ENCODE measurements around the gene GABBR2.

Gene GABBR2

GRCh38 chr9:98329281-98329680, 379.5 kb downstream of the GABBR2 start:
- Histone ChIP-seq H3K27me3 (replicated peaks; ENCODE audit: control insufficient read depth, insufficient read depth, low read length, poor library complexity, severe bottlenecking) (peaks cover 6% of the 10 kb centered on the region), H3K4me1 (ENCODE audit: control insufficient read depth, insufficient read depth, low read length, poor library complexity, severe bottlenecking) (no peaks in the 10 kb centered on the region), H3K9me3 (ENCODE audit: control insufficient read depth, low read length) (no peaks in the 10 kb centered on the region), H3K36me3 (ENCODE audit: control insufficient read depth, insufficient read depth, low read length) (no peaks in the 10 kb centered on the region), H3K27ac (ENCODE audit: insufficient read depth, low read length, poor library complexity, severe bottlenecking) (no peak overlapping the region), H3K4me3 (ENCODE audit: insufficient read depth, low read depth, low read length, poor library complexity, severe bottlenecking) (no peak overlapping the region)
- no peak for DNase-seq

GRCh38 chr9:98328770-98329169, 380.0 kb downstream of the GABBR2 start:
- Histone ChIP-seq H3K4me3 (ENCODE audit: insufficient read depth, low read depth, low read length, poor library complexity, severe bottlenecking) (no peak overlapping the region), H3K36me3 (ENCODE audit: control insufficient read depth, insufficient read depth, low read length) (no peaks in the 10 kb centered on the region), H3K27ac (ENCODE audit: insufficient read depth, low read length, poor library complexity, severe bottlenecking) (no peak overlapping the region), H3K9me3 (ENCODE audit: control insufficient read depth, low read length) (no peaks in the 10 kb centered on the region), H3K4me1 (ENCODE audit: control insufficient read depth, insufficient read depth, low read length, poor library complexity, severe bottlenecking) (no peaks in the 10 kb centered on the region), H3K27me3 (replicated peaks; ENCODE audit: control insufficient read depth, insufficient read depth, low read length, poor library complexity, severe bottlenecking) (peaks cover 6% of the 10 kb centered on the region)
- DNase-seq = no peak

- no peak for DNase-seq
- Histone ChIP-seq H3K9me3 (ENCODE audit: control insufficient read depth, low read length) (no peaks in the 10 kb centered on the region), H3K4me3 (ENCODE audit: insufficient read depth, low read depth, low read length, poor library complexity, severe bottlenecking) (no peak overlapping the region), H3K36me3 (ENCODE audit: control insufficient read depth, insufficient read depth, low read length) (no peaks in the 10 kb centered on the region), H3K27ac (ENCODE audit: insufficient read depth, low read length, poor library complexity, severe bottlenecking) (no peak overlapping the region), H3K4me1 (ENCODE audit: control insufficient read depth, insufficient read depth, low read length, poor library complexity, severe bottlenecking) (no peaks in the 10 kb centered on the region), H3K27me3 (replicated peaks; ENCODE audit: control insufficient read depth, insufficient read depth, low read length, poor library complexity, severe bottlenecking) (peaks cover 6% of the 10 kb centered on the region)
Measured at GRCh38 chr9:98328141-98328540, 380.6 kb downstream of the GABBR2 start.

- Histone ChIP-seq H3K27ac (ENCODE audit: insufficient read depth, low read length, poor library complexity, severe bottlenecking) (no peak overlapping the region), H3K36me3 (ENCODE audit: control insufficient read depth, insufficient read depth, low read length) (no peaks in the 10 kb centered on the region), H3K27me3 (replicated peaks; ENCODE audit: control insufficient read depth, insufficient read depth, low read length, poor library complexity, severe bottlenecking) (peaks cover under 1% of the 10 kb centered on the region), H3K9me3 (ENCODE audit: control insufficient read depth, low read length) (no peaks in the 10 kb centered on the region), H3K4me3 (ENCODE audit: insufficient read depth, low read depth, low read length, poor library complexity, severe bottlenecking) (no peak overlapping the region), H3K4me1 (ENCODE audit: control insufficient read depth, insufficient read depth, low read length, poor library complexity, severe bottlenecking) (no peaks in the 10 kb centered on the region)
- DNase-seq = no peak
Measured at GRCh38 chr9:98327249-98327561, 381.5 kb downstream of the GABBR2 start.

GRCh38 chr9:98326459-98327248, 382.1 kb downstream of the GABBR2 start:
- H3K36me3 ChIP-seq (ENCODE audit: control insufficient read depth, insufficient read depth, low read length) = no peaks in the 10 kb centered on the region
- H3K9me3 ChIP-seq (ENCODE audit: control insufficient read depth, low read length) = no peaks in the 10 kb centered on the region
- H3K4me3 ChIP-seq (ENCODE audit: insufficient read depth, low read depth, low read length, poor library complexity, severe bottlenecking) = no peak overlapping the region
- no peak for DNase-seq
- H3K4me1 ChIP-seq (ENCODE audit: control insufficient read depth, insufficient read depth, low read length, poor library complexity, severe bottlenecking) = no peaks in the 10 kb centered on the region
- no peaks in the 10 kb centered on the region for H3K27me3 ChIP-seq (replicated peaks; ENCODE audit: control insufficient read depth, insufficient read depth, low read length, poor library complexity, severe bottlenecking)
- H3K27ac ChIP-seq (ENCODE audit: insufficient read depth, low read length, poor library complexity, severe bottlenecking) = no peak overlapping the region

GRCh38 chr9:98324801-98325200, 383.9 kb downstream of the GABBR2 start:
- H3K9me3 ChIP-seq (ENCODE audit: control insufficient read depth, low read length) = no peaks in the 10 kb centered on the region
- no peak for DNase-seq
- H3K27me3 ChIP-seq (replicated peaks; ENCODE audit: control insufficient read depth, insufficient read depth, low read length, poor library complexity, severe bottlenecking) = no peaks in the 10 kb centered on the region
- H3K27ac ChIP-seq (ENCODE audit: insufficient read depth, low read length, poor library complexity, severe bottlenecking) = no peak overlapping the region
- H3K4me3 ChIP-seq (ENCODE audit: insufficient read depth, low read depth, low read length, poor library complexity, severe bottlenecking) = no peak overlapping the region
- H3K4me1 ChIP-seq (ENCODE audit: control insufficient read depth, insufficient read depth, low read length, poor library complexity, severe bottlenecking) = no peaks in the 10 kb centered on the region
- H3K36me3 ChIP-seq (ENCODE audit: control insufficient read depth, insufficient read depth, low read length) = no peaks in the 10 kb centered on the region

GRCh38 chr9:98323831-98324135, 385.0 kb downstream of the GABBR2 start:
- H3K4me1 ChIP-seq (ENCODE audit: control insufficient read depth, insufficient read depth, low read length, poor library complexity, severe bottlenecking) = no peaks in the 10 kb centered on the region
- H3K36me3 ChIP-seq (ENCODE audit: control insufficient read depth, insufficient read depth, low read length) = no peaks in the 10 kb centered on the region
- no peaks in the 10 kb centered on the region for H3K27me3 ChIP-seq (replicated peaks; ENCODE audit: control insufficient read depth, insufficient read depth, low read length, poor library complexity, severe bottlenecking)
- no peak overlapping the region for H3K4me3 ChIP-seq (ENCODE audit: insufficient read depth, low read depth, low read length, poor library complexity, severe bottlenecking)
- H3K9me3 ChIP-seq (ENCODE audit: control insufficient read depth, low read length) = no peaks in the 10 kb centered on the region
- no peak for DNase-seq
- no peak overlapping the region for H3K27ac ChIP-seq (ENCODE audit: insufficient read depth, low read length, poor library complexity, severe bottlenecking)

- Histone ChIP-seq H3K27me3 (replicated peaks; ENCODE audit: control insufficient read depth, insufficient read depth, low read length, poor library complexity, severe bottlenecking) (no peaks in the 10 kb centered on the region), H3K4me3 (ENCODE audit: insufficient read depth, low read depth, low read length, poor library complexity, severe bottlenecking) (no peak overlapping the region), H3K27ac (ENCODE audit: insufficient read depth, low read length, poor library complexity, severe bottlenecking) (no peak overlapping the region), H3K36me3 (ENCODE audit: control insufficient read depth, insufficient read depth, low read length) (no peaks in the 10 kb centered on the region), H3K9me3 (ENCODE audit: control insufficient read depth, low read length) (no peaks in the 10 kb centered on the region), H3K4me1 (ENCODE audit: control insufficient read depth, insufficient read depth, low read length, poor library complexity, severe bottlenecking) (no peaks in the 10 kb centered on the region)
- no peak for DNase-seq
Measured at GRCh38 chr9:98323051-98323830, 385.5 kb downstream of the GABBR2 start.

- no peak for DNase-seq
- H3K27me3 ChIP-seq (replicated peaks; ENCODE audit: control insufficient read depth, insufficient read depth, low read length, poor library complexity, severe bottlenecking) = no peaks in the 10 kb centered on the region
- H3K9me3 ChIP-seq (ENCODE audit: control insufficient read depth, low read length) = no peaks in the 10 kb centered on the region
- no peak overlapping the region for H3K27ac ChIP-seq (ENCODE audit: insufficient read depth, low read length, poor library complexity, severe bottlenecking)
- H3K36me3 ChIP-seq (ENCODE audit: control insufficient read depth, insufficient read depth, low read length) = no peaks in the 10 kb centered on the region
- H3K4me3 ChIP-seq (ENCODE audit: insufficient read depth, low read depth, low read length, poor library complexity, severe bottlenecking) = no peak overlapping the region
- no peaks in the 10 kb centered on the region for H3K4me1 ChIP-seq (ENCODE audit: control insufficient read depth, insufficient read depth, low read length, poor library complexity, severe bottlenecking)
Measured at GRCh38 chr9:98321269-98321668, 387.5 kb downstream of the GABBR2 start.

GRCh38 chr9:98318834-98319478, 389.8 kb downstream of the GABBR2 start:
- no peak for DNase-seq
- Histone ChIP-seq H3K27me3 (replicated peaks; ENCODE audit: control insufficient read depth, insufficient read depth, low read length, poor library complexity, severe bottlenecking) (no peaks in the 10 kb centered on the region), H3K9me3 (ENCODE audit: control insufficient read depth, low read length) (no peaks in the 10 kb centered on the region), H3K4me1 (ENCODE audit: control insufficient read depth, insufficient read depth, low read length, poor library complexity, severe bottlenecking) (no peaks in the 10 kb centered on the region), H3K27ac (ENCODE audit: insufficient read depth, low read length, poor library complexity, severe bottlenecking) (no peak overlapping the region), H3K36me3 (ENCODE audit: control insufficient read depth, insufficient read depth, low read length) (no peaks in the 10 kb centered on the region), H3K4me3 (ENCODE audit: insufficient read depth, low read depth, low read length, poor library complexity, severe bottlenecking) (no peak overlapping the region)
